SK-N-SH (cell line): ENCODE measurements around the gene EIF1AD. TPM values are rescaled to one million over a fixed set of nuclear protein-coding genes. Genes with fewer than 3 reads are reported as not detected.
A peak's percentile ranks its signal among the peaks of the same experiment; 100 is the strongest.

ENCODE experiments used
- CTCF ChIA-PET: fragments of 300-600, 350-600 bp; formaldehyde crosslinking; extraction: SDS; loops from one replicate; lab custom pipeline; 2021; lab: Yijun Ruan, JAX
- POLR2A ChIA-PET: fragments of 350-600 bp; sonication (Branson Sonifier 250); formaldehyde crosslinking; extraction: SDS; loops from one replicate; lab custom pipeline; 2020; ENCODE audit warnings: antibody characterized with exemption, inconsistent platforms; lab: Yijun Ruan, JAX
- DNase-seq: peaks from one replicate; pipeline ENCODE4 v3.0.0; 2012
- H2AFZ ChIP-seq: fragments of 200-600 bp; sonication (generic); 2 replicates; pipeline ENCODE4 v1.8.1; 2016; ENCODE audit warnings: antibody characterized with exemption, mild to moderate bottlenecking, low read depth
- H3F3A ChIP-seq: fragments of 200-600 bp; sonication (generic); replicated peaks from 2 replicates; pipeline ENCODE3; 2016; ENCODE audit warnings: antibody characterized with exemption, mild to moderate bottlenecking; ENCODE audit not compliant: insufficient read depth
- H3K27ac ChIP-seq, 2 experiments: fragments of 200-500 bp in 1 of 2; fragments of 200-600 bp in 1 of 2; sonication (Bioruptor generic) in 1 of 2; sonication (generic), shearing (Covaris generic) in 1 of 2; 2 replicates each; pipeline versions ENCODE4 v1.5.1 to v1.6.1; 2014 to 2016; ENCODE audit warnings: low read depth in 2 of 2, inconsistent platforms in 1 of 2, low read length in 1 of 2, mild to moderate bottlenecking in 1 of 2, mixed read lengths in 1 of 2
- H3K27me3 ChIP-seq: fragments of 200-600 bp; sonication (generic), shearing (Covaris generic); 2 replicates; pipeline ENCODE4 v1.6.1; 2016; ENCODE audit warnings: mixed run types; ENCODE audit not compliant: insufficient read depth
- H3K36me3 ChIP-seq, 2 experiments: fragments of 200-500 bp in 1 of 2; fragments of 200-600 bp in 1 of 2; sonication (Bioruptor generic) in 1 of 2; sonication (generic) in 1 of 2; replicated peaks in 1 of 2; 2 replicates each; pipeline versions ENCODE3 to v1.5.1; 2014 to 2016; ENCODE audit warnings: low read length in 1 of 2, mild to moderate bottlenecking in 1 of 2; ENCODE audit not compliant: insufficient read depth in 2 of 2, control insufficient read depth in 1 of 2
- H3K4me1 ChIP-seq, 2 experiments: fragments of 200-500 bp in 1 of 2; fragments of 200-600 bp in 1 of 2; sonication (Bioruptor generic) in 1 of 2; sonication (generic), shearing (Covaris generic) in 1 of 2; 2 replicates each; pipeline versions ENCODE4 v1.5.1 to v1.6.1; 2014 to 2016; ENCODE audit warnings: low read depth in 1 of 2, low read length in 1 of 2, mixed run types in 1 of 2; ENCODE audit not compliant: insufficient read depth in 2 of 2, control insufficient read depth in 1 of 2
- H3K4me2 ChIP-seq: fragments of 200-600 bp; sonication (generic), shearing (Covaris generic); 2 replicates; pipeline ENCODE4 v1.6.1; 2017; ENCODE audit warnings: mixed run types
- H3K4me3 ChIP-seq, 2 experiments: fragments of 200-500 bp in 1 of 2; fragments of 200-600 bp in 1 of 2; sonication (Bioruptor generic) in 1 of 2; sonication (generic), shearing (Covaris generic) in 1 of 2; 2 replicates each; pipeline versions ENCODE4 v1.5.1 to v1.8.1; 2014 to 2016; ENCODE audit warnings: low read depth in 2 of 2, inconsistent platforms in 1 of 2, low read length in 1 of 2, mild to moderate bottlenecking in 1 of 2, mixed read lengths in 1 of 2, moderate library complexity in 1 of 2
- H3K79me2 ChIP-seq: fragments of 200-600 bp; sonication (generic); 2 replicates; pipeline ENCODE4 v1.8.1; 2017; ENCODE audit warnings: mild to moderate bottlenecking; ENCODE audit not compliant: insufficient read depth
- H3K9ac ChIP-seq: fragments of 200-600 bp; sonication (generic); 2 replicates; pipeline ENCODE4 v1.6.1; 2017; ENCODE audit warnings: mixed run types
- H3K9me2 ChIP-seq: fragments of 200-600 bp; sonication (generic); 2 replicates; pipeline ENCODE4 v1.6.1; 2017; ENCODE audit warnings: mixed run types
- H3K9me3 ChIP-seq: fragments of 200-600 bp; sonication (generic); 2 replicates; pipeline ENCODE4 v1.6.1; 2017; ENCODE audit warnings: mixed run types, mild to moderate bottlenecking, moderate library complexity
- H4K20me1 ChIP-seq: fragments of 200-600 bp; sonication (generic); 2 replicates; pipeline ENCODE4 v1.6.1; 2017; ENCODE audit warnings: mild to moderate bottlenecking, mixed run types; ENCODE audit not compliant: insufficient read depth
- CHD2 ChIP-seq: fragments of 150-350 bp; IDR thresholded peaks from 2 replicates; pipeline ENCODE4 v1.6.1; 2018; ENCODE audit warnings: low read length; ENCODE audit not compliant: partially characterized antibody
- EZH2phosphoT487 ChIP-seq: fragments of 200-600 bp; sonication (generic); IDR thresholded peaks from 2 replicates; pipeline ENCODE4 v1.6.1; 2017; ENCODE audit warnings: low read depth, mixed run types, mild to moderate bottlenecking, antibody characterized with exemption, moderate library complexity, borderline replicate concordance
- FOSL2 ChIP-seq: IDR thresholded peaks from 2 replicates; pipeline ENCODE4 v1.4.0; 2012; ENCODE audit warnings: low read depth, mild to moderate bottlenecking, moderate library complexity, borderline replicate concordance
- GABPA ChIP-seq: IDR thresholded peaks from 2 replicates; pipeline ENCODE4 v1.4.0; 2012; ENCODE audit warnings: low read depth, mild to moderate bottlenecking
- JUND ChIP-seq: IDR thresholded peaks from 2 replicates; pipeline ENCODE4 v1.4.0; 2012
- NFIC ChIP-seq: IDR thresholded peaks from 2 replicates; pipeline ENCODE4 v1.4.0; 2012; ENCODE audit warnings: borderline replicate concordance
- NRF1 ChIP-seq: IDR thresholded peaks from 2 replicates; pipeline ENCODE4 v1.6.1; 2012; ENCODE audit warnings: low read depth, mild to moderate bottlenecking, low read length
- PBX3 ChIP-seq: IDR thresholded peaks from 2 replicates; pipeline ENCODE4; 2012
- RCOR1 ChIP-seq: fragments of 150-350 bp; IDR thresholded peaks from 2 replicates; pipeline ENCODE4 v1.6.1; 2017; ENCODE audit warnings: antibody characterized with exemption, low read length
- REST ChIP-seq: IDR thresholded peaks from 2 replicates; pipeline ENCODE4 v1.6.1; 2012; ENCODE audit warnings: mild to moderate bottlenecking, low read depth, low read length, moderate library complexity
- RXRA ChIP-seq: IDR thresholded peaks from 2 replicates; pipeline ENCODE4 v1.4.0; 2012; ENCODE audit warnings: low read depth, mild to moderate bottlenecking, borderline replicate concordance
- SMC3 ChIP-seq: IDR thresholded peaks from 2 replicates; pipeline ENCODE4 v1.6.1; 2012; ENCODE audit warnings: low read depth, low read length, improper control_type of control experiment
- TAF1 ChIP-seq: IDR thresholded peaks from 2 replicates; pipeline ENCODE4 v1.6.1; 2012; ENCODE audit warnings: low read depth, mild to moderate bottlenecking, low read length, moderate library complexity, borderline replicate concordance
- TEAD4 ChIP-seq: IDR thresholded peaks from 2 replicates; pipeline ENCODE4 v1.4.0; 2012; ENCODE audit warnings: mild to moderate bottlenecking, borderline replicate concordance; ENCODE audit not compliant: insufficient read depth
- USF2 ChIP-seq: fragments of 150-350 bp; IDR thresholded peaks from 2 replicates; pipeline ENCODE4 v1.6.1; 2017; ENCODE audit warnings: antibody characterized with exemption, low read length, low read depth, borderline replicate concordance
- YY1 ChIP-seq: IDR thresholded peaks from 2 replicates; pipeline ENCODE4 v1.4.0; 2012; ENCODE audit warnings: low read depth, mild to moderate bottlenecking
- ZBTB33 ChIP-seq: IDR thresholded peaks from 2 replicates; pipeline ENCODE4 v1.4.0; 2012; ENCODE audit warnings: low read depth, borderline replicate concordance
- WGBS: methylation state at CpG from one replicate; pipeline ENCODE4 v1.1.6; 2017; ENCODE audit warnings: low lambda C conversion rate; 5-methylcytosine and 5-hydroxymethylcytosine counted together
- polyA plus RNA-seq, 3 experiments: library from polyadenylated mRNA; depleted of rRNA; stranded (reverse); fragments of >200 nt; gene quantifications; 2 replicates each; pipeline ENCODE4 v1.2.3, GENCODE V29; 2012
- TF ChIP-seq, protein P1 (sequence below): fragments of 200-600 bp; sonication (generic); IDR thresholded peaks from 2 replicates; pipeline ENCODE4 v1.6.1; 2017; ENCODE audit warnings: antibody characterized with exemption, mild to moderate bottlenecking, moderate library complexity

Gene EIF1AD
- polyA plus RNA-seq, 1 of the 3 experiments (the other 2 are of a cell fraction), result 28.9 TPM

- TF ChIP-seq REST (no peak), RXRA (no peak), YY1 (no peak), JUND (no peak), ZBTB33 (no peak), FOSL2 (no peak), TAF1 (no peak), TEAD4 (no peak)
- TF ChIP-seq, protein P1, sequence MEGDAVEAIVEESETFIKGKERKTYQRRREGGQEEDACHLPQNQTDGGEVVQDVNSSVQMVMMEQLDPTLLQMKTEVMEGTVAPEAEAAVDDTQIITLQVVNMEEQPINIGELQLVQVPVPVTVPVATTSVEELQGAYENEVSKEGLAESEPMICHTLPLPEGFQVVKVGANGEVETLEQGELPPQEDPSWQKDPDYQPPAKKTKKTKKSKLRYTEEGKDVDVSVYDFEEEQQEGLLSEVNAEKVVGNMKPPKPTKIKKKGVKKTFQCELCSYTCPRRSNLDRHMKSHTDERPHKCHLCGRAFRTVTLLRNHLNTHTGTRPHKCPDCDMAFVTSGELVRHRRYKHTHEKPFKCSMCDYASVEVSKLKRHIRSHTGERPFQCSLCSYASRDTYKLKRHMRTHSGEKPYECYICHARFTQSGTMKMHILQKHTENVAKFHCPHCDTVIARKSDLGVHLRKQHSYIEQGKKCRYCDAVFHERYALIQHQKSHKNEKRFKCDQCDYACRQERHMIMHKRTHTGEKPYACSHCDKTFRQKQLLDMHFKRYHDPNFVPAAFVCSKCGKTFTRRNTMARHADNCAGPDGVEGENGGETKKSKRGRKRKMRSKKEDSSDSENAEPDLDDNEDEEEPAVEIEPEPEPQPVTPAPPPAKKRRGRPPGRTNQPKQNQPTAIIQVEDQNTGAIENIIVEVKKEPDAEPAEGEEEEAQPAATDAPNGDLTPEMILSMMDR, result peak; percentile 100
- TF ChIP-seq, all 33 proteins: peak for 6
These were observed 13.0 kb downstream of the EIF1AD start (continued) for GRCh38 chr11:65988791-65989592.

GRCh38 chr11:65987336-65987735, 14.6 kb downstream of the EIF1AD start:
- peak; percentile 14 for DNase-seq
- peaks cover 0 to 2% of the 10 kb centered on the region in 2 experiments; a peak in 1 of 4 replicates for H3K4me1 ChIP-seq
- H3K79me2 ChIP-seq, result no peaks in the 10 kb centered on the region
- H3K9me2 ChIP-seq, result no peaks in the 10 kb centered on the region
- no peak overlapping the region for H3K9ac ChIP-seq
- H3K27me3 ChIP-seq, result no peaks in the 10 kb centered on the region
- H3K4me2 ChIP-seq, result no peak overlapping the region
- H3K9me3 ChIP-seq, result no peaks in the 10 kb centered on the region
- 92% methylated on average over 6 of the region's 9 CpGs for WGBS
- CTCF ChIA-PET, result interaction anchor here (1.2 to 20.1 kb wide), 5 partner anchors 8 to 276 kb away, joined by 4 to 261 read pairs (median 15); partner anchors contain the start of genes CCDC85B, CTSW, FIBP and KAT5
- H3F3A ChIP-seq, result peaks cover 18% of the 10 kb centered on the region
- H3K36me3 ChIP-seq, result peaks cover 0 to 12% of the 10 kb centered on the region in 2 experiments
- no peak overlapping the region for H2AFZ ChIP-seq
- no peak overlapping the region for H3K4me3 ChIP-seq
- H4K20me1 ChIP-seq, result no peaks in the 10 kb centered on the region
- no peak overlapping the region for H3K27ac ChIP-seq
- POLR2A ChIA-PET, result no interaction called here
- TF ChIP-seq USF2 (no peak), PBX3 (no peak), GABPA (no peak), RCOR1 (no peak), FOSL2 (no peak), NRF1 (no peak), JUND (no peak), SMC3 (no peak), TAF1 (no peak), CHD2 (no peak), EZH2phosphoT487 (no peak), NFIC (no peak)
